Fibroblast of mammary gland (primary cell): ENCODE measurements around the gene TATDN2.

Experiments used
- DNase-seq: peaks from one replicate; pipeline ENCODE4 v3.0.0-alpha.2; 2010; ENCODE audit warnings: low read depth
- H3K4me3 ChIP-seq: 2 replicates; pipeline ENCODE4 v1.5.1; 2011; ENCODE audit warnings: low read depth, mild to moderate bottlenecking, low read length, moderate library complexity; ENCODE audit not compliant: control insufficient read depth
- TF ChIP-seq, protein P1 (sequence below): conservative IDR thresholded peaks from 2 replicates; pipeline ENCODE4 v1.5.1; 2011; ENCODE audit warnings: low read depth, low read length, inconsistent platforms; ENCODE audit not compliant: control insufficient read depth, insufficient read depth

TATDN2 gene

DNA sequence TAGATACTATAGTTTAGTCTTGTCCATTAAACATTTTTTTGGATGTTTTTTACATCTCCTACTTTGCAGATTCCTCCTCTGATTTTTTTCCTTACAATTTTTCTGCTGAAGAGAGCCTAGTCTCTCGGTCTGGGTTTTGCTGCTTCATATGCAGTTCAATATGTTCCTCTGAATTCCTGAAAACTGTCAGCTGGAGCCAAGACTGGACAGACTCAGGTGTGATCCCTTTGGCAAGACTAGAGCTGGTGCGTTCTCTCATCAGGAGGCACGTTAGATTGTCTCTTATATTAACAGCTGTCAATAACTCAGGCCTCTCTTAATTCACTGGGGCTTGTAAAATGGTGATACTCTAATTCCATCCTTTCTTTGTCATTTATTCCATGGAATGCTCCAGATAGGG lies 57.9 kb downstream of the TATDN2 start:
- no peak for DNase-seq
- TF ChIP-seq, protein P1, sequence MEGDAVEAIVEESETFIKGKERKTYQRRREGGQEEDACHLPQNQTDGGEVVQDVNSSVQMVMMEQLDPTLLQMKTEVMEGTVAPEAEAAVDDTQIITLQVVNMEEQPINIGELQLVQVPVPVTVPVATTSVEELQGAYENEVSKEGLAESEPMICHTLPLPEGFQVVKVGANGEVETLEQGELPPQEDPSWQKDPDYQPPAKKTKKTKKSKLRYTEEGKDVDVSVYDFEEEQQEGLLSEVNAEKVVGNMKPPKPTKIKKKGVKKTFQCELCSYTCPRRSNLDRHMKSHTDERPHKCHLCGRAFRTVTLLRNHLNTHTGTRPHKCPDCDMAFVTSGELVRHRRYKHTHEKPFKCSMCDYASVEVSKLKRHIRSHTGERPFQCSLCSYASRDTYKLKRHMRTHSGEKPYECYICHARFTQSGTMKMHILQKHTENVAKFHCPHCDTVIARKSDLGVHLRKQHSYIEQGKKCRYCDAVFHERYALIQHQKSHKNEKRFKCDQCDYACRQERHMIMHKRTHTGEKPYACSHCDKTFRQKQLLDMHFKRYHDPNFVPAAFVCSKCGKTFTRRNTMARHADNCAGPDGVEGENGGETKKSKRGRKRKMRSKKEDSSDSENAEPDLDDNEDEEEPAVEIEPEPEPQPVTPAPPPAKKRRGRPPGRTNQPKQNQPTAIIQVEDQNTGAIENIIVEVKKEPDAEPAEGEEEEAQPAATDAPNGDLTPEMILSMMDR, result no peak
- no peak overlapping the region for H3K4me3 ChIP-seq

DNA sequence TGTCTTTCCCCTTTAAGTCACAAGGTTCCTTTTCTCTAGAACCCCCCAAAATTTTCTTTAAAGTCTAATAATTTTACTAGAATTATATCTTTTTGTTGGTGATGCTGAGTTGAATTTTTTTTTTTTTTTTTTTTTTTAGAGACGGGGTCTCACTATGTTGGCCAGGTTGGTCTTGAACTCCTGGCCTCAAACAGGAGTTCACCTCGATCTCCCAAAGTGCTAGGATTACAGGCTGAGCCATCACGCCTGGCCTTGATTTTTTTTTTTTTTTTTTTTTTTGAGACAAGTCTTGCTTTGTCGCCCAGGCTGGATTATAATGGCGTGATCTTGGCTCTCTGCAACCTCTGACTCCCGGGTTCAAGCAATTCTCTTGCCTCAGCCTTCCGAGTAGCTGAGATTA lies 60.4 kb downstream of the TATDN2 start:
- no peak overlapping the region for H3K4me3 ChIP-seq
- no peak for DNase-seq
- TF ChIP-seq, protein P1, result no peak

DNA sequence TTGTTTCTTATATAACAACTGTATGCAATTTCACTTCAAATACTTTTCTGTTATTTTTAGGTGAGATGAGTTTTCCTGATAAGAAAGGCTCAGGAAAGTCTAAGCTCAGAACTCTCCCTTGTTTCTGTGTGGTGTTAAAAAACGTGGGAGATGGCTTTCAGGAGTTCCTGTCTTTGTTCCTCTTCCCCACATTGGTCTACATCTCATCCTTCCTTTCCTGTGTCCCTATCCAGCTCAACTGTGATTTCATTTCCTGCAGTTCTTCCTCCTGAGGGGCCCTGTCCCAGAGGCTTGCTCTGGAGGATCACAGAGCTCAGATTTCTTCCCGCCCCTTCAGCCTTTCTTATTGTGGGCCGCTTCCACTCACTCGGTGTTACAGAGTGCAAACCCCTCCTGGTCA lies 61.5 kb downstream of the TATDN2 start:
- TF ChIP-seq, protein P1, result no peak
- DNase-seq, result no peak
- no peak overlapping the region for H3K4me3 ChIP-seq

DNA sequence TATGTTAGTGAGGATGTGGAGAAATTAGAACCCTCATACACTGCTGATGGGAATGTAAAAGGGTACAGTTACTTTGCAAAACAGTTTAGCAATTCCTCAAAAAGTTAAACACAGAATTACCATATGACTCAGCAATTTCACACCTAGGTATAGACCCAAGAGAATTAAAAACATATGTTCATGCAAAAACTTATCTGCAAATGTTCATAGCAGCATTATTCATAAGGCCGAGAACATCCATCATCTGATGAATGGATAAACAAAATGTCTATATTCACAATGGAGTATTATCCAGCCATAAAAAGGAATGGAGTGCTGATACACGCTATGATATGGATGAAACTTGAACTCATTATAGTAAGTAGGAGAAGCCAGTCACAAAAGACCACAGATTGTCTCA lies 62.3 kb downstream of the TATDN2 start:
- TF ChIP-seq, protein P1, result no peak
- no peak overlapping the region for H3K4me3 ChIP-seq
- DNase-seq, result peak; percentile 85

DNA sequence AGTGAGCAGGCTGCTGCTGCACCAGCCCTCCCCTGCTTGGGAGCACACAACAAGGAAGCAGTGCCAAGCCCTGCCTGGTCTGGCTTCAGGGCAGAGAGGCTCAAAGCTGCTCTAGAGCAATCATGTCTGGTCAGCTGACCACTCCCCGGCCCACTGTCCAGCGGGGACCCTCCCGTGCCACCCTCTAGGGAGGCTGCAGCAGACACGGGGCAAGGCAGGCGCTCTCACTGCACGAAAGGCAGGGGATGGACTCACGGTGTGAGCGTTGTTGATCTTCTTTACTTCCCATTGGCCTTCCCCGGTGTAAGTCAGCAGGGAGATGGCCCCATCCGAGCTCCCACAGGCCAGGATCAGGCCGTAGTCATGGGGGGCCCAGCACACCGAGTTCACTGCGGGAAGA lies 63.5 kb downstream of the TATDN2 start:
- TF ChIP-seq, protein P1, result no peak
- no peak overlapping the region for H3K4me3 ChIP-seq
- no peak for DNase-seq

DNA sequence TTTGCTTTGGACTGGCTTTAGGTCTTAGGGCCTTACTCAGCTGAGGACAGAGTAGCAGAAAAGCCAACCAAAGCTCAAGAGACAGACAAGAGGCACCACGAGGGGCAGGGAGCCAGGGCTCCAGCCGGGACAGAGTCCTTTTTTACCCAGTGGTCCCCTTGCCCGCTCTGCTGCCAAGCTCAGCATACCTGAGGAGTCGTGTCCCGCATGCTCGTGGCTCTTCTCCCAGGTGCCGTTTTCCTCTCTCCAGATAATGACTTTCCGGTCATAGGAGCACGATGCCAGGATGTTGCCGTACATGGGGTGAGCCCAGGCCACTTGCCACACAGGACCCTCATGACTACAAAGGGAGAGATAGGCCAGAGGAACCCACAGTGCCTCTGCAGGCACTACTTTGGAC lies 64.1 kb downstream of the TATDN2 start:
- H3K4me3 ChIP-seq, result no peak overlapping the region
- TF ChIP-seq, protein P1, result no peak
- DNase-seq, result no peak

DNA sequence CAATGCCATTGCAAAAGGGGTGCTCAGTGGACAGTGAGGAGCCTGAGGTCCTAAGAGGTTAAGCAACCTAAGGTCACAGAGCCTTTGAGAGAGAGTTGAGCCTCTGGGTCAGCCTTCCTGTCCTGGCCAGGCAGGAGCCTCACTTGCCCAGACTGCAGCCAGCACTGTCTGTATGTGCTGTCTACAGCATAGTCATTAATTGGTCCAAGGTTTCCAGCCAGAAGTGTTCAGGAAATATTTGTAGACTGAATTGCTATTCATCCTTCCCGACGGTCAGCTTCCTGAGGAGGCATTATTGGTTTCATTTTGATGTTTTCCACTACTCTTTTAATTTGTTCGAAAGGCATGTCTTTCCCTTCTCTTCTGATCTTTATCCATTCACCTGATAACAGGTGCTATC lies 64.6 kb downstream of the TATDN2 start:
- TF ChIP-seq, protein P1, result no peak
- H3K4me3 ChIP-seq, result no peak overlapping the region
- peak; percentile 20 for DNase-seq
